Fibroblast of the conjunctiva (primary cell): Measurements from ENCODE around the gene ZNF841.
"Not testable (repeated sequence)": the region's sequence is repeated elsewhere in the genome, so short reads cannot be mapped to it uniquely, and the experiment has no call there.

ENCODE experiments used
- DNase-seq: peaks from one replicate; pipeline ENCODE4 v3.0.0-alpha.2; 2010; ENCODE audit warnings: low read depth

The ZNF841 gene

DNA sequence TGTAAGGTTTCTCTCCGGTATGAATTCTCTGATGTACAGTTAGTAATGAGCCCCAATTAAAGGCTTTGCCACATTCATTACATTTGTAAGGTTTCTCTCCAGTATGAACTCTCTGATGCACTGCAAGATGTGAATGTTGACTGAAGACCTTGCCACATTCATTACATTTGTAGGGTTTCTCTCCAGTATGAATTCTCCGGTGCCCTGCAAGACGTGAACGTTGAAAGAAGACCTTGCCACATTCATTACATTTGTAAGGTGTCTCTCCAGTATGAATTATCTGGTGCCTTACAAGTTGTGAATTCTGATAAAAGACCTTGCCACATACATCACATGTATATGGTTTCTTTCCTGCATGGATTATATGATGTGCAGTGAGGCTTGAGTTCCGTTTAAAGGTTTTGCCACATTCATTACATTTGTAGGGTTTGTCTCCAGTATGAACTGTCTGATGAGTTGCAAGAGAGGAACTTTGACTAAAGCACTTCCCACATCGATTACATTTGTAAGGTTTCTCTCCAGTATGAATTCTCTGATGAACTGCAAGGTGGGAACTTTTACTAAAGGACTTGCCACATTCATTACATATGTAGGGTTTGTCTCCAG is 29.2 kb downstream of the ZNF841 start:
- DNase-seq: no peak

DNA sequence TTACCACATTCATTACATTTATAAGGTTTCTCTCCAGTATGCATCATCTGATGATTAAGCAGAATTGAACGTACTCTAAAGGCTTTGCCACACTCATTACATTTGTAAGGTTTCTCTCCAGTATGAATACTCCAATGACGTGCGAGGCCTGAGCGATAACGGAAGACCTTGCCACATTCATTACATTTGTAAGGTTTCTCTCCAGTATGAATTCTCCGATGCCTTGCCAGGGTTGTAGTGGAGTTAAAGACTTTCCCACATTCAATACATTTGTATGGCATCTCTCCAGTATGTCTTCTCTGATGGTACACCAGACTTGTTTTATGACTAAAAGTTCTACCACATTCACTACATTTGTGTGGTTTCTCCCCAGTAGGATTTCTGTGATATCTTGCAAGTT is 30.2 kb downstream of the ZNF841 start:
- DNase-seq: no peak

DNA sequence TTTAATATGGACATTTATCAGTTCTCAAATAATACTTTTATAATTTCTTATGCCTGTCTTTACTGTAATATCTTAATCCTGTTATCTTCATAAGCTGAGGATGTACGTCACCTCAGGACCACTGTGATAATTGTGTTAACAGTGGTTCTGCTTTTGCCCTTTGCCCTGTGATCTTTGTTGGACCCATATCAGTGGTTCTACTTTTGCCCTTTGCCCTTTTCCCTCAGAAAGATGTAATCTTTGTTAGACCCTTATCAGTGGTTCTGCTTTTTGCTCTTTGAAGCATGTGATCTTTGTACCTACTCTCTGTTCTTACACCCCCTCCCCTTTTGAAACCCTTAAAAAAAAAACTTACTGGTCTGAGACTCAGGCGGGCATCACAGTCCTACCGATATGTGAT is 39.1 kb downstream of the ZNF841 start:
- DNase-seq: not testable (repeated sequence)

- not testable (repeated sequence) for DNase-seq
Measured at GRCh38 chr19:52051736-52052135, 43.8 kb downstream of the ZNF841 start.

- DNase-seq: peak; percentile 86
Measured at GRCh38 chr19:52048555-52049501, 46.7 kb downstream of the ZNF841 start, which contains the start of gene ZNF432. TSS of gene ZNF432 (minus strand) at chr19:52048838. CDS start at chr19:52046868, 1,970 bp downstream.

DNA sequence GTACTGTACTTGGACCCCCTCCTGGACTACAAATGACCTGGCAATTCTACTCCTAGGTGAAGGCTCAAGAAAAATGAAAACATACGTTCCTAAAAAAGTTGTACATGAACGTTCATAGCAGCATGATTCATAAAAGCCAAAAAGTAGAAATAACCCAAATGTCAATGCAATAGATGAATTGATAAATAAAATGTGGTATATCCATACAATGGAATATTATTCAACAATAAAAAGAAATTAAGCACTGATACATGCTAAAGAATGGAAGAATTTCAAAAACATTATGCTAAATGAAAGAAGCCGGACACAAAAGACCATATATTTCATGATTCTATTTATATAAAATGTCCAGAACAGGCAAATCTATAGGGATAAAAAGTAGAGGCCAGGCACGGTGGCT is 56.4 kb downstream of the ZNF841 start:
- no peak for DNase-seq

GRCh38 chr19:52034051-52034728 is 61.4 kb downstream of the ZNF841 start:
- DNase-seq: no peak

DNA sequence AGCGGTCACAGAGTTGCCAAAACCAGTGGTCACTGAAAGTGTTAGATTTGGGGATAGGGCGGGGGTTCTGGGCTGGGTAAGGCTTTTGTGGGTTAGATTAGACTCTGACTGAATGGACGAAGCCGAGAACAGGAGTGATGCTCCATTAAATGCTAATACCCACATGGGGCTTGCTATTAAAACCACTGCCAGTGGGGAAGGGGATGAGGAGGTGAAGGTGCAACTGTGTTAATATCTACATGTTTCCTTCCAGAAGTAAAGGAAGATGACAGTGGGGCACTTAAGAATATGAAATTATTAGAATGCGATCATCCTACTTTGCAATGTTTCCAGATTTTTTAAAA is 66.8 kb downstream of the ZNF841 start:
- no peak for DNase-seq

DNA sequence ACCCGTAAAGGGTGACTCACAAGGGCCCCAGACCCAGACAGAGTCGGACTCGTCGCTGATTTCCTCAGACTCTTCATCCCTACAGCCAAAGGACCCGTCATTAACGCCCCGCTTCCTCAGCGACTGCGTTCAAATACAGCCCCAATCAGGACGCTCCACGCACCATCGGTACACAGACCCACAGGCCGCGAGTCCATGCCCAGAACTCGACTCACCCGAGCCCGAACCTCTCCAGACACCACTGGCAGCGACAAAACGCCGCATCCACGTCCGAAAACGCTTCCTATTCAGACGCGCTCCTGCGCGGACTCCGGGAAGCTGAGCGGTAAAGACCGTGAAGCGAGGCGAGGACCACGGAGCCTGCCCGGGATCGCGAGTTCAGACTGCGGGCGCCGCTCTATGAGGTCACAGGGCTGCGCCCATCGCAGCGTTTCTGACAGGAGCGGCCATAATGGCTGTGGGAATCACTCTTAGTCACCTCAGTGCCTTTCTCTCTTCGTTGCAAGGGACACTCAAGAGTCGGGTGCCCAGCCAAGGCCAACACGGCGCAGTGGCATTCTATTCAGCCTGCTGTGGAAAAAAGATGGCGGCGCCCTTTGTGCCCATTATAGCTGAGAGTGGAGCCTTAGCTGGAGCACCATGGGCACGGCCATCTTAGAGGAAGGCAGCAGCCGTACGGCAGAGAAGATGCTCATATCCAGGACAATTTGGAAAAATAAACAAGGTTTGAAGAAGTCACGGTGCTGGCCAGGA is 67.4 kb downstream of the ZNF841 start, which contains the start of gene ZNF614:
Gene ZNF614 (minus strand): TSS at position 353 of the 753 bp plus-strand sequence. CDS start 2,634 bp downstream, outside the sequence.
- peak; percentile 53 for DNase-seq

- DNase-seq: not testable (repeated sequence)
Measured at GRCh38 chr19:52026255-52026990, 69.1 kb downstream of the ZNF841 start.

DNA sequence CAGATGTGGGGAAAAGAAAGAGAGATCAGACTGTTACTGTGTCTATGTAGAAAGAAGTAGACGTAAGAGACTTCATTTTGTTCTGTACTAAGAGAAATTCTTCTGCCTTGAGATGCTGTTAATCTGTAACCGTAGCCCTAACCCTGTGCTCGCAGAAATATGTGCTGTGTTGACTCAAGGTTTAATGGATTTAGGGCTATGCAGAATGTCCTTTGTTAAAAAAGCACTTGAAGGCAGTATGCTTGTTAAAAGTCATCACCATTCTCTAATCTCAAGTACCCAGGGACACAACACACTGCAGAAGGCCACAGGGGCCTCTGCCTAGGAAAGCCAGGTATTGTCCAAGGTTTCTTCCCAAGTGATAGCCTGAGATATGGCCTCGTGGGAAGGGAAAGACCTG is 71.1 kb downstream of the ZNF841 start:
- not testable (repeated sequence) for DNase-seq

GRCh38 chr19:52022193-52022592 is 73.4 kb downstream of the ZNF841 start:
- no peak for DNase-seq

GRCh38 chr19:52020506-52020905 is 75.1 kb downstream of the ZNF841 start:
- DNase-seq: no peak
